K562 (cell line): ENCODE measurements around the gene NTM. TPM values are rescaled to one million over a fixed set of nuclear protein-coding genes. Genes with fewer than 3 reads are reported as not detected.

Experiments used
- ATAC-seq: fragments of 200-7000 bp; cut with Tn5 transposase; 3 replicates; pipeline ENCODE4 v1.9.1; 2020; ENCODE audit warnings: moderate library complexity
- BruUV-seq: library from RNA; stranded (reverse); fragments of 400-500 nt; replicated peaks from 2 replicates; lab custom pipeline; 2021; lab: Mats Ljungman, UMichigan
- CTCF ChIA-PET: fragments of 300-600 bp; formaldehyde crosslinking; extraction: SDS; loops from one replicate; lab custom pipeline; 2021; ENCODE audit warnings: low intra/inter-chr PET ratio; lab: Yijun Ruan, JAX
- POLR2A ChIA-PET: fragments of 300-600, 350-650 bp; sonication (Branson Sonifier 250); formaldehyde crosslinking; extraction: SDS; loops from one replicate; lab custom pipeline; 2021; ENCODE audit warnings: antibody characterized with exemption, inconsistent platforms; lab: Yijun Ruan, JAX
- DNase-seq, 4 experiments: peaks; one replicate each; pipeline versions ENCODE4 v3.0.0 to v3.0.0-alpha.2; 2011 to 2018; ENCODE audit warnings: low spot score in 3 of 4, mixed read lengths in 3 of 4; ENCODE audit errors: extremely low read depth in 1 of 4
- FAIRE-seq: peaks from 2 replicates; lab custom pipeline; 2011; peaks lifted over from hg19 to GRCh38; lab: Jason Lieb, UNC
- H2AFZ ChIP-seq: 2 replicates; pipeline ENCODE4 v1.6.0; 2011; ENCODE audit warnings: low read depth, low read length, control low read depth, inconsistent platforms
- H3K27ac ChIP-seq: fragments of 200-600 bp; 3 replicates; pipeline ENCODE4 v1.8.0; 2011; ENCODE audit warnings: low read depth, mild to moderate bottlenecking, control low read depth, inconsistent platforms, low read length, moderate library complexity, mixed read lengths; ENCODE audit errors: extremely low read depth
- H3K27me3 ChIP-seq, 2 experiments: fragments of 300-600 bp in 1 of 2; 2 replicates in 1 of 2; 3 replicates in 1 of 2; pipeline versions ENCODE4 v1.6.0 to v1.8.0; 2011; ENCODE audit warnings: inconsistent platforms in 2 of 2, low read length in 2 of 2, mild to moderate bottlenecking in 1 of 2, mixed read lengths in 1 of 2, moderate library complexity in 1 of 2; ENCODE audit not compliant: control insufficient read depth in 2 of 2, insufficient read depth in 2 of 2
- H3K36me3 ChIP-seq: fragments of 300-600 bp; 3 replicates; pipeline ENCODE4 v1.8.0; 2011; ENCODE audit warnings: mild to moderate bottlenecking, low read length, inconsistent platforms; ENCODE audit not compliant: control insufficient read depth, insufficient read depth
- H3K4me1 ChIP-seq, 2 experiments: fragments of 200-600 bp in 1 of 2; replicated peaks in 1 of 2; 2 replicates in 1 of 2; 3 replicates in 1 of 2; pipeline versions ENCODE4 v1.5.1 to v1.8.0; 2011; ENCODE audit warnings: inconsistent platforms in 2 of 2, low read length in 2 of 2, mild to moderate bottlenecking in 1 of 2, mixed read lengths in 1 of 2, moderate library complexity in 1 of 2; ENCODE audit not compliant: control insufficient read depth in 2 of 2, insufficient read depth in 2 of 2
- H3K4me2 ChIP-seq: 2 replicates; pipeline ENCODE4 v1.6.1; 2011; ENCODE audit warnings: low read length, control low read depth, inconsistent platforms, mixed read lengths; ENCODE audit not compliant: insufficient read depth
- H3K4me3 ChIP-seq: fragments of 200-600 bp; sonication (generic), shearing (Covaris generic); 2 replicates; pipeline ENCODE4 v1.5.1; 2016; ENCODE audit warnings: control low read depth, inconsistent platforms
- H3K79me2 ChIP-seq: fragments of 200-600 bp; 3 replicates; pipeline ENCODE4 v1.8.0; 2011; ENCODE audit warnings: low read length, inconsistent platforms; ENCODE audit not compliant: control insufficient read depth, insufficient read depth
- H3K9ac ChIP-seq, 2 experiments: 2 replicates each; pipeline versions ENCODE4 v1.6.0 to v1.6.1; 2011; ENCODE audit warnings: low read depth in 2 of 2, low read length in 2 of 2, control low read depth in 1 of 2, inconsistent platforms in 1 of 2, mild to moderate bottlenecking in 1 of 2, mixed read lengths in 1 of 2; ENCODE audit not compliant: insufficient read depth in 1 of 2
- H3K9me1 ChIP-seq: one replicate; pipeline ENCODE4 v1.6.0; 2011; ENCODE audit warnings: inconsistent platforms, mild to moderate bottlenecking, low read length, moderate library complexity; ENCODE audit not compliant: control insufficient read depth, insufficient read depth
- H3K9me3 ChIP-seq: replicated peaks from 2 replicates; pipeline ENCODE4 v1.5.1; 2011; ENCODE audit warnings: low read depth, low read length, inconsistent platforms; ENCODE audit not compliant: control insufficient read depth, insufficient read depth
- H4K20me1 ChIP-seq: replicated peaks from 2 replicates; pipeline ENCODE4 v1.6.1; 2011; ENCODE audit warnings: low read length, inconsistent platforms, mixed read lengths; ENCODE audit not compliant: control insufficient read depth, insufficient read depth
- CHD1 ChIP-seq: fragments of 200-600 bp; sonication (generic); IDR thresholded peaks from one replicate; pipeline ENCODE4 v1.6.1; 2012; ENCODE audit warnings: mild to moderate bottlenecking, moderate library complexity, low read length, inconsistent platforms
- HDAC1 ChIP-seq, 2 experiments: fragments of 450-650 bp; IDR thresholded peaks; 2 replicates each; pipeline ENCODE4 v1.6.1; 2016 to 2017; ENCODE audit warnings: inconsistent platforms in 1 of 2, mild to moderate bottlenecking in 1 of 2, moderate library complexity in 1 of 2
- MAZ ChIP-seq, 2 experiments: fragments of 450-650 bp in 1 of 2; sonication (generic) in 1 of 2; formaldehyde crosslinking; IDR thresholded peaks in 1 of 2; conservative IDR thresholded peaks in 1 of 2; 2 replicates each; pipeline versions ENCODE4 v1.4.0 to v1.5.0; 2020; ENCODE audit warnings: mild to moderate bottlenecking in 1 of 2, missing genetic modification reagents in 1 of 2
- MBD2 ChIP-seq: sonication (generic); IDR thresholded peaks from 2 replicates; pipeline ENCODE4 v1.6.1; 2016; ENCODE audit warnings: low read depth, borderline replicate concordance
- U2AF1 ChIP-seq: fragments of 200-400 bp; formaldehyde crosslinking; optimal IDR thresholded peaks from 2 replicates; pipeline ENCODE3; 2017; ENCODE audit warnings: mild to moderate bottlenecking, low read depth, low read length, moderate library complexity
- ZBTB8A ChIP-seq: fragments of 450-650 bp; IDR thresholded peaks from 2 replicates; pipeline ENCODE4 v1.6.1; 2018; ENCODE audit warnings: mild to moderate bottlenecking, moderate library complexity; ENCODE audit not compliant: partially characterized antibody
- ZNF197 ChIP-seq: fragments of 200-800 bp; sonication (Bioruptor generic); IDR thresholded peaks from 2 replicates; pipeline ENCODE4 v1.6.1; 2016; ENCODE audit warnings: low read depth, missing genetic modification characterization, missing compliant biosample characterization
- ZNF584 ChIP-seq: fragments of 200-800 bp; sonication (Bioruptor generic); IDR thresholded peaks from 2 replicates; pipeline ENCODE4 v1.6.1; 2016; ENCODE audit warnings: low read depth, mild to moderate bottlenecking, missing genetic modification characterization, missing compliant biosample characterization
- WGBS: fragments of 100-300 bp; shearing (Covaris generic); methylation state at CpG from one replicate; pipeline ENCODE4 v1.1.6; 2016; ENCODE audit warnings: low coverage, mixed read lengths; ENCODE audit not compliant: insufficient coverage; ENCODE audit errors: missing lambda C conversion rate; 5-methylcytosine and 5-hydroxymethylcytosine counted together
- in situ Hi-C: fragments of 300-500 bp; cut with MboI; formaldehyde crosslinking; loops from 4 replicates; pipeline ENCODE4 v1.15.0; 2018; ENCODE audit warnings: inconsistent platforms, mixed read lengths
- intact Hi-C: fragments of 100-400 bp; cut with micrococcal nuclease; formaldehyde crosslinking; loops from 2 replicates; pipeline ENCODE4 v1.14.2; 2022
- polyA plus RNA-seq, 8 experiments: library from polyadenylated mRNA; depleted of rRNA in 4 of 8; stranded (reverse) in 5 of 8; unstranded in 3 of 8; fragments of >200 nt; fragmentation: Nextera tagmentation in 2 of 8; fragmentation: Illumina TruSeq in 1 of 8; extraction: Ambion mirVana in 2 of 8; extraction: Trizol in 1 of 8; gene quantifications; 2 replicates each; pipeline versions ENCODE4 v1.2.1 to v1.2.3, GENCODE V29; 2011 to 2014; ENCODE audit warnings: inconsistent platforms in 1 of 8, missing spikeins in 1 of 8
- total RNA-seq, 7 experiments: library from RNA; depleted of rRNA in 6 of 7; stranded (reverse); fragments of >200 nt in 6 of 7; fragmentation: Illumina TruSeq in 2 of 7; extraction: Trizol in 2 of 7; gene quantifications; 2 replicates each; pipeline versions ENCODE4 v1.2.1 to v1.2.3, GENCODE V29; 2011 to 2021; ENCODE audit warnings: low replicate concordance in 1 of 7
- TF ChIP-seq, protein P1 (sequence below): fragments of 250-450 bp; sonication (Bioruptor Pico); IDR thresholded peaks from 2 replicates; pipeline ENCODE4 v1.8.0; 2021; ENCODE audit warnings: mild to moderate bottlenecking, moderate library complexity

The NTM gene
- total and polyA plus RNA-seq, 9 of the 15 experiments (the other 6 are each of a cell fraction or from before 2014, with no cell fraction given) = not detected

DNA sequence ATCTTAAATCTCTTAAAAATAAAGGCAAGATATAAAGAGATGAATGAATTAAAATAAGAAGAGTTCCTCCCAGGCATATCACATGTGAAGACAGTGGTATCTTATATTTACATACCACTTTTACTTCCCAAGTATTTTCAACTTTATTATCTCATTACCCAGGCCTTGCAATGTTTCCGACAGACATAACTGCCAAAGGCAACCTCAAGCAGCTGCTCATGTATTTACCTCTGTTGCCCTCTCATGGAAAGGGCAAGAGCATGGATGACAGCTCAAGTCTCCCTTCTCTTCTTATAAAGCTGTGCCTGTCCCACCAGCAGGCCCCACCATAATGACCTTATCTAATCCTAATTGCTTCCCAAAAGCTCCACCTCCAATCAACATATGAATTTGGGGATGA lies 894.2 kb downstream of the NTM start:
- TF ChIP-seq U2AF1 (no peak), HDAC1 (IDR thresholded peaks at IDR 0.05) (no peak), MAZ (CRISPR knock-in tag; conservative IDR thresholded peaks at IDR 0.05 in 1 of 2, IDR thresholded peaks at IDR 0.05 in 1 of 2) (no peak), ZNF584 (no peak), ZNF197 (no peak), MBD2 (no peak), ZBTB8A (no peak), CHD1 (no peak)
- TF ChIP-seq, protein P1, sequence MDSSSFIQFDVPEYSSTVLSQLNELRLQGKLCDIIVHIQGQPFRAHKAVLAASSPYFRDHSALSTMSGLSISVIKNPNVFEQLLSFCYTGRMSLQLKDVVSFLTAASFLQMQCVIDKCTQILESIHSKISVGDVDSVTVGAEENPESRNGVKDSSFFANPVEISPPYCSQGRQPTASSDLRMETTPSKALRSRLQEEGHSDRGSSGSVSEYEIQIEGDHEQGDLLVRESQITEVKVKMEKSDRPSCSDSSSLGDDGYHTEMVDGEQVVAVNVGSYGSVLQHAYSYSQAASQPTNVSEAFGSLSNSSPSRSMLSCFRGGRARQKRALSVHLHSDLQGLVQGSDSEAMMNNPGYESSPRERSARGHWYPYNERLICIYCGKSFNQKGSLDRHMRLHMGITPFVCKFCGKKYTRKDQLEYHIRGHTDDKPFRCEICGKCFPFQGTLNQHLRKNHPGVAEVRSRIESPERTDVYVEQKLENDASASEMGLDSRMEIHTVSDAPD (CRISPR knock-in tag) = no peak
- H3K4me2 ChIP-seq = no peak overlapping the region
- FAIRE-seq = no peak
- intact Hi-C loops = no loop called here
- no peaks in the 10 kb centered on the region for H3K4me1 ChIP-seq
- no peak for DNase-seq
- WGBS = 0% methylated on average over 1 of the region's 1 CpG
- no TSS peak for BruUV-seq
- no peaks in the 10 kb centered on the region for H3K9me3 ChIP-seq
- ATAC-seq = no peak
- no peaks in the 10 kb centered on the region for H3K79me2 ChIP-seq
- H2AFZ ChIP-seq = no peak overlapping the region
- CTCF ChIA-PET = no interaction called here
- POLR2A ChIA-PET = no interaction called here
- H3K9me1 ChIP-seq = no peaks in the 10 kb centered on the region
- in situ Hi-C loops = no loop called here
- H3K27ac ChIP-seq = no peak overlapping the region
- H3K36me3 ChIP-seq = no peaks in the 10 kb centered on the region
- no peak overlapping the region for H3K4me3 ChIP-seq
- no peaks in the 10 kb centered on the region for H4K20me1 ChIP-seq
- no peak overlapping the region for H3K9ac ChIP-seq
- H3K27me3 ChIP-seq = no peaks in the 10 kb centered on the region
